Right renal pelvis (tissue), 4 donors: ENCODE measurements around the gene DBT. TPM values are rescaled to one million over a fixed set of nuclear protein-coding genes. Genes with fewer than 3 reads are reported as not detected.
"Not testable (repeated sequence)": the region's sequence is repeated elsewhere in the genome, so short reads cannot be mapped to it uniquely, and the experiment has no call there.

Experiments used
- DNase-seq, 4 donors: peaks; one replicate each; pipeline ENCODE4 v3.0.0-alpha.2; 2013; ENCODE audit warnings: low read depth in 4 of 4, low spot score in 3 of 4, missing footprints in 1 of 4
- polyA plus RNA-seq, 4 donors: library from polyadenylated mRNA; unstranded; fragments of 120-200 nt; gene quantifications; one replicate each; pipeline ENCODE4 v1.2.1, GENCODE V29; 2013; ENCODE audit not compliant: insufficient read length in 4 of 4

Gene DBT
- polyA plus RNA-seq, 4 donors: 24.0 to 32.6 (median 26.7) TPM

- no peak for DNase-seq
Observed at GRCh38 chr1:100252901-100253300, 3.3 kb upstream of the DBT start.

- DNase-seq: no peak
Observed at GRCh38 chr1:100250807-100251206, 1.2 kb upstream of the DBT start.

- DNase-seq: no peak
Observed at GRCh38 chr1:100250264-100250663, 630 bp upstream of the DBT start.

- DNase-seq: no peak
Observed at GRCh38 chr1:100249155-100249536, 488 bp downstream of the DBT start.

- no peak for DNase-seq
Observed at GRCh38 chr1:100246738-100247137, 2.9 kb downstream of the DBT start.

- no peak for DNase-seq
Observed at GRCh38 chr1:100240631-100241030, 9.0 kb downstream of the DBT start.

- no peak for DNase-seq
Observed at GRCh38 chr1:100239961-100240360, 9.7 kb downstream of the DBT start.

- no peak for DNase-seq
Observed at GRCh38 chr1:100237091-100237490, 12.5 kb downstream of the DBT start.

- no peak for DNase-seq
Observed at GRCh38 chr1:100234432-100234831, 15.2 kb downstream of the DBT start.

- DNase-seq: not testable (repeated sequence)
Observed at GRCh38 chr1:100233566-100233965, 16.1 kb downstream of the DBT start.

- no peak for DNase-seq
Observed at GRCh38 chr1:100232156-100232555, 17.5 kb downstream of the DBT start.

GRCh38 chr1:100231721-100232120, 17.9 kb downstream of the DBT start:
- no peak for DNase-seq

GRCh38 chr1:100230765-100231164, 18.9 kb downstream of the DBT start:
- DNase-seq: no peak

GRCh38 chr1:100229681-100230443, 19.8 kb downstream of the DBT start:
- DNase-seq: no peak

GRCh38 chr1:100222428-100222827, 27.2 kb downstream of the DBT start:
- no peak for DNase-seq

- DNase-seq: no peak
Observed at GRCh38 chr1:100219883-100220282, 29.8 kb downstream of the DBT start.

GRCh38 chr1:100219457-100219856, 30.2 kb downstream of the DBT start:
- DNase-seq: no peak

- no peak for DNase-seq
Observed at GRCh38 chr1:100217834-100218233, 31.8 kb downstream of the DBT start.

GRCh38 chr1:100215101-100215500, 34.5 kb downstream of the DBT start:
- no peak for DNase-seq

GRCh38 chr1:100213141-100213540, 36.5 kb downstream of the DBT start:
- no peak for DNase-seq

GRCh38 chr1:100206301-100206700, 43.3 kb downstream of the DBT start:
- no peak for DNase-seq

GRCh38 chr1:100205593-100205992, 44.0 kb downstream of the DBT start:
- DNase-seq: not testable (repeated sequence)

- not testable (repeated sequence) for DNase-seq
Observed at GRCh38 chr1:100205103-100205502, 44.5 kb downstream of the DBT start.
